MM.1S (cell line): ENCODE measurements around the gene NF2.
A peak's percentile ranks its signal among the peaks of the same experiment; 100 is the strongest.

Source experiments
- DNase-seq: peaks from one replicate; pipeline ENCODE4 v3.0.0-alpha.2; 2015
- H2AFZ ChIP-seq: fragments of 300-600 bp; sonication (generic); 2 replicates; pipeline ENCODE4 v1.6.0; 2016; ENCODE audit warnings: antibody characterized with exemption, low read length
- H3F3A ChIP-seq: fragments of 300-600 bp; sonication (generic); 2 replicates; pipeline ENCODE4 v1.6.1; 2016; ENCODE audit warnings: mild to moderate bottlenecking, antibody characterized with exemption, low read length, moderate library complexity, mixed read lengths; ENCODE audit not compliant: insufficient read depth
- H3K27ac ChIP-seq: fragments of 300-600 bp; sonication (generic); 2 replicates; pipeline ENCODE4 v1.5.1; 2016; ENCODE audit warnings: mild to moderate bottlenecking, low read length
- H3K27me3 ChIP-seq: fragments of 300-600 bp; sonication (generic); replicated peaks from 2 replicates; pipeline ENCODE4 v1.6.0; 2016; ENCODE audit warnings: low read length; ENCODE audit not compliant: insufficient read depth
- H3K36me3 ChIP-seq: fragments of 300-600 bp; sonication (generic); replicated peaks from 2 replicates; pipeline ENCODE4 v1.6.1; 2016; ENCODE audit warnings: mild to moderate bottlenecking, low read length, mixed read lengths; ENCODE audit not compliant: insufficient read depth
- H3K4me1 ChIP-seq: fragments of 300-600 bp; sonication (generic); 2 replicates; pipeline ENCODE4 v1.6.1; 2016; ENCODE audit warnings: low read length, mixed read lengths
- H3K4me2 ChIP-seq: fragments of 300-600 bp; sonication (generic); 2 replicates; pipeline ENCODE4 v1.6.0; 2016; ENCODE audit warnings: low read depth, low read length
- H3K4me3 ChIP-seq: fragments of 300-600 bp; sonication (generic); 2 replicates; pipeline ENCODE4 v1.5.1; 2016; ENCODE audit warnings: low read length, mixed read lengths
- H3K79me2 ChIP-seq: fragments of 300-600 bp; sonication (generic); 2 replicates; pipeline ENCODE4 v1.6.1; 2016; ENCODE audit warnings: mixed run types, low read length, mixed read lengths
- H3K9ac ChIP-seq: fragments of 300-600 bp; sonication (generic); 2 replicates; pipeline ENCODE4 v1.6.1; 2016; ENCODE audit warnings: low read length, mixed read lengths
- H3K9me2 ChIP-seq: fragments of 300-600 bp; sonication (generic); replicated peaks from 2 replicates; pipeline ENCODE4 v1.6.1; 2016; ENCODE audit warnings: mild to moderate bottlenecking, low read length, mixed read lengths; ENCODE audit not compliant: insufficient read depth
- H3K9me3 ChIP-seq: fragments of 300-600 bp; sonication (generic); replicated peaks from 2 replicates; pipeline ENCODE4 v1.6.1; 2016; ENCODE audit warnings: mild to moderate bottlenecking, low read length, mixed read lengths; ENCODE audit not compliant: insufficient read depth
- H4K20me1 ChIP-seq: fragments of 300-600 bp; sonication (generic); 2 replicates; pipeline ENCODE4 v1.6.1; 2016; ENCODE audit warnings: mild to moderate bottlenecking, low read length, moderate library complexity, mixed read lengths; ENCODE audit not compliant: insufficient read depth
- EZH2 ChIP-seq: fragments of 300-600 bp; sonication (generic); optimal IDR thresholded peaks from 2 replicates; pipeline ENCODE3; 2017; ENCODE audit warnings: low read depth, mild to moderate bottlenecking, antibody characterized with exemption, low read length, mixed read lengths
- EZH2phosphoT487 ChIP-seq: fragments of 300-600 bp; sonication (generic); IDR thresholded peaks from 2 replicates; pipeline ENCODE4 v1.6.1; 2018; ENCODE audit warnings: antibody characterized with exemption, low read length
- TF ChIP-seq, protein P1 (sequence below): fragments of 300-600 bp; sonication (generic); IDR thresholded peaks from 2 replicates; pipeline ENCODE4 v1.5.1; 2016; ENCODE audit warnings: antibody characterized with exemption, low read length, mixed read lengths

The NF2 gene

DNA sequence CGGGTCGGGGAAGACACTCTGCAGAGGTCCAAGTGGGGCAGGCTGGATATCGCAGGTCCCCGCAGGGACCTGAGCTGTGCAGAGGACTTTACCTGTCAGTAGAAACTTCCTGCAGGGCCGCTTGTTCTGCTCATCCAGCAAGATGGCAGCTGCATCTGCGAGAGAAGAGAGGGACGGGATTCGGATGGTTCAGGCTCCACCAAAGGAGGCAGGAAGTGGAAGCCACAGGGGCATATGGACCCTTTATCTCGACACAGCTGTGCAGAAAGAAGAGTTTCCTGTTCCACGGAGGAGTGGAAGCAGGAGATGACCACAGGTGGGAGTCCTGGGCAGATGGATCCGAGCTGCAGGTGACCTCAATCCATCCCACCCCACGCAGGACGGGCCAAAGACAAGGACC, 138.9 kb downstream of the NF2 start:
- no peaks in the 10 kb centered on the region for H3K9me2 ChIP-seq
- no peak overlapping the region for H3K4me2 ChIP-seq
- TF ChIP-seq EZH2: no peak
- H3F3A ChIP-seq: no peaks in the 10 kb centered on the region
- H3K79me2 ChIP-seq: no peaks in the 10 kb centered on the region
- DNase-seq: no peak
- no peaks in the 10 kb centered on the region for H3K27me3 ChIP-seq
- H3K9me3 ChIP-seq: no peaks in the 10 kb centered on the region
- H3K9ac ChIP-seq: no peak overlapping the region
- H3K27ac ChIP-seq: no peak overlapping the region
- H4K20me1 ChIP-seq: no peaks in the 10 kb centered on the region
- no peaks in the 10 kb centered on the region for H3K4me1 ChIP-seq
- no peak overlapping the region for H2AFZ ChIP-seq
- H3K4me3 ChIP-seq: no peak overlapping the region
- H3K36me3 ChIP-seq: no peaks in the 10 kb centered on the region

DNA sequence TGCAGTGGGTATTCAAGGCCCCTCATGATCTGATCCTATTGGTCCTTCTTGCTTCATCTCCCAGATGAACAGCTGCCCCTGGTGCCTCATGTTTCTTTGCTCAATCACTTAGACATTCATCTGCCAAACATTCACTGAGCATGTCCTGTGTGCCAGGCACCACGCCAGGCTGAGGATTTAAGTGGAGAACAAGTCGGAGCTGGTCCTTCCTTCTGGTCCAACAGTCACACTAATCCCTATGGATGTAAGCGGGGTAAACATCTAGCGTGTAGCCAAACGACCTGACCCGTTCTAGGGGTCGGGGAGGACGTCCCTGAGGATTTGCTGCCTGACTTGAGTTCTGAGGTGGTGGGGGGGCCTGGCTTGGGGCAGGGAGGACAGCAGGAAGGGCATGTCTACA, 141.5 kb downstream of the NF2 start:
- no peaks in the 10 kb centered on the region for H3K79me2 ChIP-seq
- H3K9me2 ChIP-seq: no peaks in the 10 kb centered on the region
- H3K36me3 ChIP-seq: no peaks in the 10 kb centered on the region
- no peaks in the 10 kb centered on the region for H3K27me3 ChIP-seq
- H4K20me1 ChIP-seq: no peaks in the 10 kb centered on the region
- H3K9ac ChIP-seq: no peak overlapping the region
- DNase-seq: no peak
- H3K9me3 ChIP-seq: no peaks in the 10 kb centered on the region
- TF ChIP-seq, protein P1, sequence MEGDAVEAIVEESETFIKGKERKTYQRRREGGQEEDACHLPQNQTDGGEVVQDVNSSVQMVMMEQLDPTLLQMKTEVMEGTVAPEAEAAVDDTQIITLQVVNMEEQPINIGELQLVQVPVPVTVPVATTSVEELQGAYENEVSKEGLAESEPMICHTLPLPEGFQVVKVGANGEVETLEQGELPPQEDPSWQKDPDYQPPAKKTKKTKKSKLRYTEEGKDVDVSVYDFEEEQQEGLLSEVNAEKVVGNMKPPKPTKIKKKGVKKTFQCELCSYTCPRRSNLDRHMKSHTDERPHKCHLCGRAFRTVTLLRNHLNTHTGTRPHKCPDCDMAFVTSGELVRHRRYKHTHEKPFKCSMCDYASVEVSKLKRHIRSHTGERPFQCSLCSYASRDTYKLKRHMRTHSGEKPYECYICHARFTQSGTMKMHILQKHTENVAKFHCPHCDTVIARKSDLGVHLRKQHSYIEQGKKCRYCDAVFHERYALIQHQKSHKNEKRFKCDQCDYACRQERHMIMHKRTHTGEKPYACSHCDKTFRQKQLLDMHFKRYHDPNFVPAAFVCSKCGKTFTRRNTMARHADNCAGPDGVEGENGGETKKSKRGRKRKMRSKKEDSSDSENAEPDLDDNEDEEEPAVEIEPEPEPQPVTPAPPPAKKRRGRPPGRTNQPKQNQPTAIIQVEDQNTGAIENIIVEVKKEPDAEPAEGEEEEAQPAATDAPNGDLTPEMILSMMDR: no peak
- TF ChIP-seq EZH2phosphoT487: no peak
- TF ChIP-seq EZH2: no peak
- H2AFZ ChIP-seq: no peak overlapping the region
- no peak overlapping the region for H3K27ac ChIP-seq
- H3K4me2 ChIP-seq: no peak overlapping the region
- H3K4me1 ChIP-seq: peaks cover 17% of the 10 kb centered on the region
- no peak overlapping the region for H3K4me3 ChIP-seq
- 0 out of 2 replicates have a peak, but pooled peaks cover 11% of the 10 kb centered on the region for H3F3A ChIP-seq

- no peaks in the 10 kb centered on the region for H4K20me1 ChIP-seq
- no peaks in the 10 kb centered on the region for H3K36me3 ChIP-seq
- H3K79me2 ChIP-seq: no peaks in the 10 kb centered on the region
- no peak for TF ChIP-seq EZH2
- TF ChIP-seq EZH2phosphoT487: no peak
- TF ChIP-seq, protein P1: no peak
- no peak overlapping the region for H2AFZ ChIP-seq
- no peak for DNase-seq
- no peak overlapping the region for H3K4me3 ChIP-seq
- H3K27ac ChIP-seq: peak overlapping the region; percentile 60; the same call in 1 of the 2 replicates
- H3F3A ChIP-seq: 0 out of 2 replicates have a peak, but pooled peaks cover 11% of the 10 kb centered on the region
- no peaks in the 10 kb centered on the region for H3K9me2 ChIP-seq
- no peaks in the 10 kb centered on the region for H3K9me3 ChIP-seq
- H3K9ac ChIP-seq: no peak overlapping the region
- peaks cover 17% of the 10 kb centered on the region for H3K4me1 ChIP-seq
- peak overlapping the region; percentile 35; the same call in 1 of the 2 replicates for H3K4me2 ChIP-seq
- H3K27me3 ChIP-seq: no peaks in the 10 kb centered on the region
These were observed 144.4 kb downstream of the NF2 start for GRCh38 chr22:29747832-29748231.
